Measurements from ENCODE around the gene PIK3CD.
"Not testable (repeated sequence)": the region's sequence is repeated elsewhere in the genome, so short reads cannot be mapped to it uniquely, and the experiment has no call there.

PIK3CD gene

DNA sequence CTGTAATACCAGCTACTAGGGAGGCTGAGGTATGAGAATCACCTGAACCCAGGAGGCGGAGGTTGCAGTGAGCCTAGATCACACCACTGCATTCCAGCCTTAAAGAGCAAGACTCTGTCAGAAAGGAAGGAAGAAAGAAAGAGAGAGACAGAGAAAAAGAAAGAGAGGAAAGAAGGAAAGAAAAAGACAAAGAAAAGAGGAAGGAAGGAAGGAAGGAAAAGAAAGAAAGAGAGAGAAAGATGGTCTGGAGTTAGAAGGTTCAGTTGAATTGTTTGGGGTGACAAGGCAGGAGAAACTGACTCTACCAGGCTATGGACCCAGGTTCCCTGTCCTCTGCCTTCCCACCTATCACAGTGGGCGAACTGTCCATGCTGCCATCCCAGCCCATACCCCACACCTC, 27.4 kb upstream of the PIK3CD start:
- DNase-seq (ENCODE audit: low read depth) = no peak
- TF ChIP-seq, protein P1, sequence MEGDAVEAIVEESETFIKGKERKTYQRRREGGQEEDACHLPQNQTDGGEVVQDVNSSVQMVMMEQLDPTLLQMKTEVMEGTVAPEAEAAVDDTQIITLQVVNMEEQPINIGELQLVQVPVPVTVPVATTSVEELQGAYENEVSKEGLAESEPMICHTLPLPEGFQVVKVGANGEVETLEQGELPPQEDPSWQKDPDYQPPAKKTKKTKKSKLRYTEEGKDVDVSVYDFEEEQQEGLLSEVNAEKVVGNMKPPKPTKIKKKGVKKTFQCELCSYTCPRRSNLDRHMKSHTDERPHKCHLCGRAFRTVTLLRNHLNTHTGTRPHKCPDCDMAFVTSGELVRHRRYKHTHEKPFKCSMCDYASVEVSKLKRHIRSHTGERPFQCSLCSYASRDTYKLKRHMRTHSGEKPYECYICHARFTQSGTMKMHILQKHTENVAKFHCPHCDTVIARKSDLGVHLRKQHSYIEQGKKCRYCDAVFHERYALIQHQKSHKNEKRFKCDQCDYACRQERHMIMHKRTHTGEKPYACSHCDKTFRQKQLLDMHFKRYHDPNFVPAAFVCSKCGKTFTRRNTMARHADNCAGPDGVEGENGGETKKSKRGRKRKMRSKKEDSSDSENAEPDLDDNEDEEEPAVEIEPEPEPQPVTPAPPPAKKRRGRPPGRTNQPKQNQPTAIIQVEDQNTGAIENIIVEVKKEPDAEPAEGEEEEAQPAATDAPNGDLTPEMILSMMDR (conservative IDR thresholded peaks at IDR 0.05; ENCODE audit: low read depth, low read length) = no peak
- no peak overlapping the region for H3K4me3 ChIP-seq (ENCODE audit: low read length)

DNA sequence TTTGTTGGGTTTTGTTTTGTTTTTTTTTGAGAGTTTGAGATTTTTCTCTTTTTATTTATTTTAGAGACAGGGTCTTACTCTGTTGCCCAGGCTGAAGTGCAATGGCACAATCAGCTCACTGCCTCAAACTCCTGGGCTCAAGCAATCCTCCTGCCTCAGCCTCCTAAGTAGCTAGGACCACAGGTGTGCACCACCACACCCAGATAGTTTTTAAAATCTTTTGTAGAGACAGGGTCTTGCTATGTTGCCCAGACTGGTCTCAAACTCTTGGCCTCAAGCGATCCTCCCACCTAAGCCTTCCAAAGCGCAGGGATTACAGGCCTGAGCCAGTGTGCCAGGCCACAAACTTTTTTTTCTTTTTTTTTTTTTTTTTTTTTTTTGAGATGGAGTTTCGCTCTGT, 26.5 kb upstream of the PIK3CD start:
- not testable (repeated sequence) for DNase-seq (ENCODE audit: low read depth); H3K4me3 ChIP-seq (ENCODE audit: low read length)

DNA sequence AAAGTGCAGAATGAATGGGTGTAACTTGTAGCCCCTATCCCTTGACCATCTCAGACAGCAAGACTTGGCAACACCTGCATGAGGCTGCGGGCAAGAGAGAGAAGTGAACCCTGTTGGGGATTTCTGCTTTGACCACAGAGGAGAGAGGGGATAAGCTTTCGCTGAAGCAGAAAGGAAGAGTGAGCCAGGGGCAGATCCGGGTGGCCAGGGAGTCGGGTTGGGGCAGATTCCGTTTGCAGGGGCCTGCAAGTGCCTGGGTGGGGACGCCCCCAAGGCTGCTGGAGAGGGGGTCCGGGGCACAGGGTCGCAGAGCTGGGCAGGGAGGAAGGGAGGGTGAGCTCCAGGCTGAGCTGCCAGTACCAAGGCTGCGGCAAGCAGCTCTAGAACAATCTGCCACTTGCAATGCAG, 25.3 kb upstream of the PIK3CD start:
- DNase-seq (ENCODE audit: low read depth) = no peak
- no peak overlapping the region for H3K4me3 ChIP-seq (ENCODE audit: low read length)

DNA sequence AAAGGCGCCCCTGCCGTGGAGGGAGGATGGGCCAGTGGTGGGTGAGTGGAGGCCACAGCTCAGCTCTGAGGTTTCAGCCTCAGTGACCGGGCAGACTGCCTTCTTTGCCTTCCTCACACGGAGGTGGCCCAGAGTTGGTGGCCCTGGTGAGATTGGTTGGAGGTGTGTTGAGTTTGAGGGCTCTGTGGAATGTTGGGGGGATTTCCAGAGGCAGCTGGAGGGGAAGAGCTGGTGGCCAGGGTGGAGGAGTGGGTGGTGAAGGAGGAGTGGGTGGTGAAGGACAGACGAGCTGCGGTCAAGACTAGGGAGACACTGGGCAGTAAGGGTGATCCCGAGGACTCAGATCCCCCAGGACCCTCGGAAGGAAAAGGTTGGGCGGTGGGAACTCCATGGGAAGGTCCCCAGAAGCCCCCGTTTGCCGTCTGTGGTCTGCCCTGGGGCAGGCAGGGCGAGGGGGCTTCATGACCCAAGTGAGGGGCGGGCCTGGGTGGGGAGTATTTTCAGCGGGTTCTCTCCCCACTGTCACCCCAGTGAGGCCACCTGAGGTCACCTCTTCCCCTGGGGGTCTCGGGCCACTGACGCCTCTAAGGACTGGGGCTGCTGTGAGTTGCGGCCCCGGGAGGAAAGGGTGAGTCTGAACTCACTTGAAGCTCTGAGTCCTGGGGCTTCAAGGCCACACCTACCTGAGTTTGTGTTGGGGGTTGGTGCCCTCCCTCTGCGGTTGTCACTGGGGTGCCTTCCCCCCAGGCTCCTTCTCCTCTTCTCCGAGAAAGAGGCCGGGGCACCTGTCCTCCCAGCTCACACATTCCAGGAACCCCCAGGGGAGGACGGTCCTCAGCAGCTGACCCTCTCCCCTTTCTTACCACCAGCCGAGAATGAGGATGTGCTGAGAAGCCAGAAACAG, 22.7 kb upstream of the PIK3CD start:
- DNase-seq (ENCODE audit: low read depth) = no peak
- TF ChIP-seq, protein P1 (conservative IDR thresholded peaks at IDR 0.05; ENCODE audit: low read depth, low read length) = no peak
- H3K4me3 ChIP-seq (ENCODE audit: low read length) = no peak overlapping the region

More for the DNA sequence above, 25.3 kb upstream of the PIK3CD start:
- TF ChIP-seq, protein P1 (conservative IDR thresholded peaks at IDR 0.05; ENCODE audit: low read depth, low read length) = no peak

DNA sequence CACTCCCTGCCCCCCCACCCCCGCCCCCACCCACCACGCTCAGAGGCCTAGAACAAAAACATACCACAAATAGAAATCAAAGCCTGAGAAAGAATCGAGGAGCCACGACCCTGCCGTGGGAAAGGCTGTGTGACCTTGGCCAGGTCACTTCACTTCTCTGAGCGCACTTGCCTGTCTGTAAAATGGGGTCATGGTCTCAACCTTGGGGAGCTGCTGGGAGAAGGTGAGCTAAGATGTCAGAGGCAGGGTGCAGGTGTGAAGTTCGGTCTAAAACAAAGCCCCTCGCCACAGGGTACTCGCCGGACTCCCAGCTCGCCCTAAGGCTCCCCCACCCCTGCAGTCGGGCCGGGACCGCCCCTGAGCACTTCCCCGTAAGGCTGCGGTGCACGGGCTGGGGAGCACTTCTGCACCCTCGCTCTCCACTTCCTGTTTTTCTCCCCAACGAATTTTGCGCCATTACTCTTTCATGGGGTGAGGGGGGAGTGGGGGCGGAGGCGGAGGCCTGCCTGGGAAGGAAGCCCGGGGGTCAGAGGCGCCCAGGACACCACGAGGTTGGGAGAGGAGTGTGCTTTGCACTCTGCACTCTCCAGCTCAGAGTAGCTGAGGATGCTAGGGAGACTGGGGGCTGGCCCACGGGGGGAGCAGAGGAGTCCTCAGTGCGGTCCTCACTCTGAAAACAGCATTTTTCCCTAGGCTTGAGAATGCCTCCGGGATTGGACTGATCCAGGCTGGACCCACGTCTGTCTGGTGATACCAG, 21.9 kb upstream of the PIK3CD start:
- no peak for DNase-seq (ENCODE audit: low read depth)
- TF ChIP-seq, protein P1 (conservative IDR thresholded peaks at IDR 0.05; ENCODE audit: low read depth, low read length) = no peak
- no peak overlapping the region for H3K4me3 ChIP-seq (ENCODE audit: low read length)

DNA sequence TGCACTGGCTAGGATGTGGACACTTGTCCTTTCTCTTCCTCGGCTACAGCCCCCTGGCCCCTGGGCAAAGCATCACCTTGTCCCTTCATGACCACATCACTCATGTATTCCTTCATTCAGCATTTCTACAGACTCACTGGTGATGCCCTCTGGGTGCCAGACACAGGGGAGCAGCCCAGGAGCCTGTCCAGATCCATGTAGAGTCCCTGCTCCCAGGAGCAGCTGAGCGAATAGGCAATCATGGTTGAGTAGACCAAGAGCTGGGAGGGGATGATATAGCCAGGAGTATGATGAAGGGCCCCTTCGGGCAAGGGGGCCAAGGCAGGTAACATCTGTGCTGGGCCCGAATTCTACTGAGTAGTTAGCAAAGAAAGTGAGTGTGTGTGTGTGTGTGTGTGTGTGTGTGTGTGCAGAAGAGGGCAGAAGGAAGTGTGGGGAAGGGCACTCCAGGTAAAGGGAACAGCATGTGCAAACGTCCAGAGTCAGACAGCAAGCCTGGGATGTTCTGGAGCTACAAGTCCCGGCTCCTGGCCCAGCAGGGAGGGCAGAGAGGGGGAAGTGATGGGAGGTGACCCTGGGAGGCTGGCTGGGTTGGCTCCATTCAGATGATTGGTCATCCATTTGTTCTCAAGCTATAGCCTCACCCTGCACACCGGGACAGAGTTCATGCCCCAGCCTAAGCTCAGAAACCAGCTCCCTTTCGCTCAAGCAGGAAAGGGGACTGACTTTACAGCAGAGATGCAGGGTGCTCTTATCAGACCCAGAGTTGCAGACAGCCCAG, 21.0 kb upstream of the PIK3CD start:
- TF ChIP-seq, protein P1 (conservative IDR thresholded peaks at IDR 0.05; ENCODE audit: low read depth, low read length) = no peak
- no peak for DNase-seq (ENCODE audit: low read depth)
- no peak overlapping the region for H3K4me3 ChIP-seq (ENCODE audit: low read length)

DNA sequence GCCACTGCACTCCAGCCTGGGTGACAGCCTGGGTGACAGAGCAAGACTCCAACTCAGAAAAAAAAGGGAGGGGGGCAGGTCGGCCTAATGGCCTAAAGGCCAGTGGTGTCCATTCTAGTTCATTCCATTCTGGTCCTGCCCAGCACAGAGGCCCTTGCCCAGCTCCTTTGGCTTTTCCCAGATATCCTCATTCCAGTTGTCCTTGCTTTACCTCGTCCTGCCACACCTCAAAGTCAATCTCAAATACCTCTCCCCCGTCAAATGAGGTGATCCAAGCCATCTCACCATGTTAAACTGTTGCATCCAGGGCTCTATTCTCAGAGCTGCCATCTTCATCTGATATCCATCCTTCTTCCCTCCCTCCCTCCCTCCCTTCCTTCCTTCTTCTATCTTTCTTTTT, 19.9 kb upstream of the PIK3CD start:
- no peak overlapping the region for H3K4me3 ChIP-seq (ENCODE audit: low read length)
- TF ChIP-seq, protein P1 (conservative IDR thresholded peaks at IDR 0.05; ENCODE audit: low read depth, low read length) = no peak

More for the DNA sequence above, 19.9 kb upstream of the PIK3CD start:
- no peak for DNase-seq (ENCODE audit: low read depth)

Data from retinal pigment epithelial cell (primary cell).